NCI-H2029 treated with DMSO at 0.1 percent for 48 hours (cell line): ENCODE measurements around the gene ALKBH7.
"Not testable (repeated sequence)": the region's sequence is repeated elsewhere in the genome, so short reads cannot be mapped to it uniquely, and the experiment has no call there.

Experiments
- DNase-seq: peaks from one replicate; lab custom pipeline; 2025; lab: John Stamatoyannopoulos, UW

ALKBH7 gene, protein sequence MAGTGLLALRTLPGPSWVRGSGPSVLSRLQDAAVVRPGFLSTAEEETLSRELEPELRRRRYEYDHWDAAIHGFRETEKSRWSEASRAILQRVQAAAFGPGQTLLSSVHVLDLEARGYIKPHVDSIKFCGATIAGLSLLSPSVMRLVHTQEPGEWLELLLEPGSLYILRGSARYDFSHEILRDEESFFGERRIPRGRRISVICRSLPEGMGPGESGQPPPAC

DNA sequence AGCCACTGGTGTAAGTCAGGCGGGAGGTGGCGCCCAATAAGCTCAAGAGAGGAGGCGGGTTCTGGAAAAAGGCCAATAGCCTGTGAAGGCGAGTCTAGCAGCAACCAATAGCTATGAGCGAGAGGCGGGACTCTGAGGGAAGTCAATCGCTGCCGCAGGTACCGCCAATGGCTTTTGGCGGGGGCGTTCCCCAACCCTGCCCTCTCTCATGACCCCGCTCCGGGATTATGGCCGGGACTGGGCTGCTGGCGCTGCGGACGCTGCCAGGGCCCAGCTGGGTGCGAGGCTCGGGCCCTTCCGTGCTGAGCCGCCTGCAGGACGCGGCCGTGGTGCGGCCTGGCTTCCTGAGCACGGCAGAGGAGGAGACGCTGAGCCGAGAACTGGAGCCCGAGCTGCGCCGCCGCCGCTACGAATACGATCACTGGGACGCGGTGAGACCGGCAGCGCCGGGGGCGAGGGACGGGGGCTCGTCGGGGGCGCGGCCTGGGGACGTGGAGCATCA is at the start of gene ALKBH7:
Gene ALKBH7, plus strand, starts transcription at position 201 of the 502 bp plus-strand sequence. Its CDS starts 27 bp downstream, at position 228.
- peak; percentile 96 for DNase-seq

DNA sequence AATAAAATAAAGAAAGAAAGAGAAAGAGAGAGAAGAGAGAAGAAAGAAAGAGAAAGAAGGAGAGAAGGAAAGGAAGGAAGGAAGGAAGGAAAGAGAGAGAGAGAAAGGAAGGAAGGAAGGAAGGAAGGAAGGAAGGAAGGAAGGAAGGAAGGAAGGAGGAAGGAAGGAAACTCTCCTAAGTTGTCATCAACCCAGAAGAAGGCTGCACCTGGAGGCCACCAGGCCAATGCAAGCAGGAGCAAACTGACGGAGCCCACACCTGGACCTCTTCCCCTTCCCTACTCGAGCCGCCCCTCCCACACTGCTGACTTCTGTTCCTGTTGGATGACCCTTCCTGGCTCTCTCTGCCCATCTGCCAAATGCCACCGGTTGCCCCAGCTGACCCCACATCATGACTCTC is 47.8 kb upstream of the ALKBH7 start:
- no peak for DNase-seq

DNA sequence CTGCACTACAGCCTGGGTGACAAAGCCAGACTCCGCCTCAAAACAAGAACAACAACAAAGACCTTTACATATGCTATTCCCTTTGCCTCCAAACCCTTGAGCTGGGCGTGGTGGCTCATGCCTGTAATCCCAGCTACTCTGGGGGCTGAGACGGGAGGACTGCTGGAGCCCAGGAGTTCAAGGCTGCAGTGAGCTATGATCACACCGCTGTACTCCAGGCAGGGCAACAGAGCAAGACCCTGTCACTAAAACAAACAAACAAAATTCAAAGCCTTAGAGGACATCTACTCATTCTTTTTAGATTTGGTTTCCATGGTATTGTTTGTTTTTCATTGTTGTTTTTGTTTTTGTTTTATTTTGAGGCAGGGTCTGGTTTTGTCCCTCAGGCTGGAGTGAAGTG is 47.0 kb upstream of the ALKBH7 start:
- no peak for DNase-seq

GRCh38 chr19:6326815-6327214 is 45.8 kb upstream of the ALKBH7 start:
- no peak for DNase-seq

GRCh38 chr19:6333439-6333838 is 39.2 kb upstream of the ALKBH7 start, which contains the start of gene ACER1:
Gene ACER1 (minus strand): TSS chr19:6333612. CDS start chr19:6333551, 61 bp downstream.
- DNase-seq, result no peak

DNA sequence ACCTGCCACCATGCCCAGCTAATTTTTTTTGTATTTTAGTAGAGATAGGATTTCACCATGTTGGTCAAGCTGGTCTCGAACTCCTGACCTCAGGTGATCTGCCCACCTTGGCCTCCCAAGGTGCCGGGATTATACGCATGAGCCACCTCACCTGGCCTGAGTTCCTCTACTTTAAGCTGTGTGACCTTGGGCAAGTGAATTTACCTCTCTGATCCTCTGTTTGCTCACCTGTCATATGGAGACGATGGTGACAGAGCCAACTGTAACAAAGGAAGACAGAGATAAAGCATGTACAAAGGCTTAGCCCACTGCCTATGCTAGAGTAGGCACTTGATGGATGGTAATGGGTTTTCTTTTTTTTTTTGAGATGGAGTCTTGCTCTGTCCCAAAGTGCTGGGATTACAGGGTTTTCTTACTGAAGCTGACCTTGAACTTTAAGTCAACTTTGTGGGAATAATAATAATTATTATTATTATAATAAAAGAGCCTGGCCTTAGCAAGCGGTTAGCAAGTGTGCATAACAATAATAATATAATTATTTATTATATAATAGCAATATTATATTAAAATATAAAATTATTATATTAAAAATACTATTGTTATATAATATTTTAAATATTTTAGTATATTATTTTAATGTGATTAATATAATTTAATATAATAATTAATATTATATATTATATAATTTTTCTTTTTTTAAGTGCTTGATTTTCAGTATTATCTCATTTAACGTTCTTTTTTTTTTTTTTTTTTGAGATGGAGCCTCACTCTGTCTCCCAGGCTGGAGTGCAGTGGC is 37.9 kb upstream of the ALKBH7 start:
- no peak for DNase-seq

- no peak for DNase-seq
Measured at GRCh38 chr19:6340493-6341201, 31.9 kb upstream of the ALKBH7 start.

DNA sequence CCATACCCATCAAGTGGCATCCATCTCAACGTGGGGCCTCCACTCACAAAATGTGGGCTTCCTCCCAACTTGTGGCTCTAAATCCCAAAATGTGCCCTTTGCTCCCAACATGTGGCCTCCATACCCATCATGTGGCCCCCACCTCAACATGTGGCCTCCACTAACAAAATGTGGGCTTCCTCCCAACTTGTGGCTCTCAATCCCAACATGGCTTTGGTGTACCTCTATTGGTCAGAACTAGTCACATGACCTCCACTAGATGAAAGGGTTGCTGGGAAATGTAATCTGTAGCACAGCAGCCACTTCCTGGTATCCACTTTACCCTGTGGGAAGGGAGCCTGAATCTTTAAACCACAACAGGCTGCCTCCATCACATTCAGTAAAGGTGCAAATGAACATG is 29.1 kb upstream of the ALKBH7 start:
- DNase-seq, result no peak

- not testable (repeated sequence) for DNase-seq
Measured at GRCh38 chr19:6349271-6349670, 23.3 kb upstream of the ALKBH7 start.

DNA sequence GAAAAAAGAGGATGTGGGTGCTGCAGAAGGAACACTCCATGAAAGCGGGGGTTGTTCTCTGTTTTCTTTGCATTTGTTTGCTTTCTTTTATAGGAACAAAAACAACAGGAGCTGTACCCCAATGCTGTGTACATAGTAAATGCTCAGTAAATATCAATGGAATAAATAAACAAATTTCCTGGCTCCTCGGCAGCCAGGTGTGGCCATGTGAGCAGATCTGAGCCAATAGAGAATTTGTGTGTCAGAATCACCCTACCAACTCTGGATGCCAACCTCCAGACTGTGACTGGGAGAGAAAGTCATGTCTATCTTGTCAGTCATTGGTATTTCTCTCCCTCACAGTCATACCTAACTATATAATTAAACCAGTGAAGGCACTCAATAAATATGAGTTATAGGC is 21.9 kb upstream of the ALKBH7 start:
- DNase-seq, result no peak

DNA sequence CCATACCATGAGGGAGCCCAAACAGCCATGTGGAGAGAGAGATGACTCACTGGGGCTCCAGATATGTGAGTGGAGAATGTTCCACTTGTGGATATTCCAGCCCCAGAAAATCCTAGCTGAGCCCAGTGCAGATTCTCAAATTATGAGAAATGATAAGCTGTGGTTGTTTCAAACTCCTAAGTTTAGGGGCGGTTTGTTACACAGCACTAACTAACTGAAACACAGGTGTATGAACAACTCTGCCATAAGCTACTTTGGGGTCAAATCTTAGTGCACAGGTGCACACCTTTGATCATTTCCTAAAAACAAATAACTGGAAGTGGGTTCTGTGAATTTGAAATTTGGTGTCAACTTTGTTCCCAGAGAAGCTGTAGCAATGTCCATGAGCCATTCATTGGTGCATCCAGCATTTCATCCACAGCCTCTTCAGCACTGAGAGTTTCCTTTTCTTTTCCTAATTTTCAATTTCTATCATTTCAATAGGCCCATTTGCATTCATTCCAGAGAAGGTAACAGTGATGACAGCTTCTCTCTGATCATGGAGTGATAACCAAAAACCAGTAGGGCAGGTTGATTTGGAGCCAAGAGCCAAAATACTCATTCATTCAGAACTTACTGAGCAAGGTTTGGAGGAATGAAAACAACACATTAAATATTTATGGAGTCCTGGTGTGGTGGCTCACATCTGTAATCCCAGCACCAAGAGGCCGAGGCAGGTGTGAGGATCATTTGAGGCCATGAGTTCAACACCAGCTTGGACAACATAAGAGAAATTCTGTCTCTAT is 20.0 kb upstream of the ALKBH7 start:
- no peak for DNase-seq

- DNase-seq, result no peak
Measured at GRCh38 chr19:6354098-6354674, 18.4 kb upstream of the ALKBH7 start.

- not testable (repeated sequence) for DNase-seq
Measured at GRCh38 chr19:6355321-6356040, 17.1 kb upstream of the ALKBH7 start.

- no peak for DNase-seq
Measured at GRCh38 chr19:6357174-6357573, 15.4 kb upstream of the ALKBH7 start.

DNA sequence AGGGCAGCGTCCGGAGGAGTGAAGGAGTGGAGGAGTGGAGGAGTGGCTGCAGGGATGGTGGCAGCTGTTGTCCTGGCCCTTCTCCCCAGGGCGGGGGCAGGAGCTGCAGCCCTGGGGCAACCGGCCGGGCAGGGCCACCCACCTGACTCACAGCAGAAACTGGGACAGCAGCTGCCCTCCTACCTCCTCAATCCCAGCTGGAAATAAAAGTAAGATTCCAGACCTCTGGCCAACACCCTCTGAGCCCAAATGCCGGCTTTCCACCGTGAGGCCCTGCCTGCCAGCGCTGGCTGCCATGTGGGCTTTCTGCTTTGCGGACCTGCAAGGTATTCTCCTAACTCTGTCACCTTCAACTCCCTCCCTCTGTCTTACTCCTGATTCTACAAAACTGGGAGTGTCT is 14.6 kb upstream of the ALKBH7 start:
- DNase-seq, result no peak

- DNase-seq, result no peak
Measured at GRCh38 chr19:6359568-6360341, 12.8 kb upstream of the ALKBH7 start.

- DNase-seq, result not testable (repeated sequence)
Measured at GRCh38 chr19:6360445-6360844, 12.1 kb upstream of the ALKBH7 start.

GRCh38 chr19:6360857-6361216 is 11.8 kb upstream of the ALKBH7 start:
- not testable (repeated sequence) for DNase-seq

DNA sequence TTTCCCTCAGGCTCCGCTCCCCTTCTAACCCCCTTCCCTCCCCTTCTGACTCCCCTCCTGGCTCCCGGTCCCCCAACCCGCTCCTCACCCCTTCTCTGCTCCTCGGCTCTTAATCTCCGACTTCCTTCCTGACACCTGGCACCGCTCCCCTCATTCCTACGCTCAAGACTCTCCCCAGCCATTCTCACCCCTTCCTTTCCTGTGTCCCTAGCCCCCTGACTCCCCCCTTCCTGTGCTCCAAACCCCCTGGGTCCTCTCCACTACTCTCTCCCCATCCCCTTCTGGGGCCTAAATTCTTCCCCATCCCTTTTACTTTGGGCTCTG is 10.6 kb upstream of the ALKBH7 start:
- DNase-seq, result no peak

DNA sequence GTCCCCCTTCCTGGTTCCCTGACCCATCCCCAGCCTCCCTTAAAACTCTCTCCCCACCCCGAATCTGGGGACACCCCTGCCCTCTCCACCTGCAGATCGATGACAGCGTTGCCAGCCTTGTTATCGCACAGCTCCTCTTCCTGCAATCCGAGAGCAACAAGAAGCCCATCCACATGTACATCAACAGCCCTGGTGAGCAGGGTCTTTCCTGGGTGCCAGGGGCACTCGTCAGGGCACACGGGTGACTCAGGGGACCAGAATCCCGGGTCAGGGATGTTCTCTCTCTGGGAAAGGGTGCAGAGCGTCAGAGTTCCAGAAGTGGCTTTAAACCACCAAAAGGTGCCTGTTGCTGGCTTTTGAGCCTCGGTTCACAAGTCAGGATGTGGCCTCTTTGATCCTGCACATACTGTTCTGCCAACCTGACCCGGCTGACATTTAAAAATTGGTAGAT is 10.2 kb upstream of the ALKBH7 start:
- DNase-seq, result no peak
